Neural cell (in vitro differentiated cells): ENCODE results near the gene PSMA6. TPM values are rescaled to one million over a fixed set of nuclear protein-coding genes. Genes with fewer than 3 reads are reported as not detected.

Experiments
- H2AFZ ChIP-seq: fragments of 200-600, 300-800 bp; sonication (generic), shearing (Covaris generic); 2 replicates; pipeline ENCODE4 v1.6.0; 2014; ENCODE audit warnings: low read depth, mild to moderate bottlenecking, antibody characterized with exemption, low read length, moderate library complexity
- H3F3A ChIP-seq: fragments of 200-600 bp; shearing (Covaris generic); 2 replicates; pipeline ENCODE4 v1.6.1; 2016; ENCODE audit warnings: mild to moderate bottlenecking, moderate library complexity, mixed read lengths, antibody characterized with exemption, low read length; ENCODE audit not compliant: insufficient read depth, poor library complexity, severe bottlenecking
- H3K27ac ChIP-seq: fragments of 200-600, 300-800 bp; sonication (generic), shearing (Covaris generic); 2 replicates; pipeline ENCODE4 v1.5.1; 2014; ENCODE audit warnings: mild to moderate bottlenecking, low read length, moderate library complexity
- H3K27me3 ChIP-seq: fragments of 300-800, 200-600 bp; sonication (generic), shearing (Covaris generic); 2 replicates; pipeline ENCODE4 v1.6.0; 2014; ENCODE audit warnings: mild to moderate bottlenecking, low read depth, low read length, moderate library complexity; ENCODE audit not compliant: insufficient read depth
- H3K36me3 ChIP-seq: fragments of 300-800, 200-600 bp; sonication (generic), shearing (Covaris generic); 2 replicates; pipeline ENCODE4 v1.5.1; 2014; ENCODE audit warnings: mild to moderate bottlenecking, antibody characterized with exemption, low read length, moderate library complexity; ENCODE audit not compliant: insufficient read depth
- H3K4me2 ChIP-seq: fragments of 300-800, 200-600 bp; sonication (generic), shearing (Covaris generic); 2 replicates; pipeline ENCODE4 v1.6.0; 2014; ENCODE audit warnings: mild to moderate bottlenecking, low read length
- H3K4me3 ChIP-seq: fragments of 300-800, 200-600 bp; sonication (generic), shearing (Covaris generic); 2 replicates; pipeline ENCODE4 v1.5.1; 2014; ENCODE audit warnings: mild to moderate bottlenecking, low read length, moderate library complexity
- H3K79me2 ChIP-seq: fragments of 200-600 bp; shearing (Covaris generic); replicated peaks from 2 replicates; pipeline ENCODE4 v1.6.0; 2014; ENCODE audit warnings: mild to moderate bottlenecking, low read length, moderate library complexity; ENCODE audit not compliant: insufficient read depth
- H3K9ac ChIP-seq: fragments of 300-800, 200-600 bp; sonication (generic), shearing (Covaris generic); 2 replicates; pipeline ENCODE4 v1.6.1; 2016; ENCODE audit warnings: mild to moderate bottlenecking, low read length, mixed read lengths
- H3K9me2 ChIP-seq: fragments of 200-600 bp; shearing (Covaris generic); 2 replicates; pipeline ENCODE4 v1.6.1; 2016; ENCODE audit warnings: mild to moderate bottlenecking, low read length, mixed read lengths; ENCODE audit not compliant: insufficient read depth
- H3K9me3 ChIP-seq: fragments of 200-600, 300-800 bp; sonication (generic), shearing (Covaris generic); 2 replicates; pipeline ENCODE4 v1.6.1; 2016; ENCODE audit warnings: mild to moderate bottlenecking, mixed run types, low read length, moderate library complexity, mixed read lengths
- H4K20me1 ChIP-seq: fragments of 200-600 bp; shearing (Covaris generic); 2 replicates; pipeline ENCODE4 v1.6.1; 2016; ENCODE audit warnings: mild to moderate bottlenecking, mixed run types; ENCODE audit not compliant: insufficient read depth
- CTCF ChIP-seq: fragments of 450-650 bp; IDR thresholded peaks from 2 replicates; pipeline ENCODE4 v1.5.1; 2014; ENCODE audit warnings: antibody characterized with exemption, mild to moderate bottlenecking, moderate library complexity; ENCODE audit not compliant: poor library complexity, severe bottlenecking
- EP300 ChIP-seq: fragments of 450-650 bp; conservative IDR thresholded peaks from 2 replicates; pipeline ENCODE4 v1.6.1; 2014; ENCODE audit warnings: antibody characterized with exemption, mild to moderate bottlenecking, moderate library complexity; ENCODE audit not compliant: poor library complexity, severe bottlenecking
- EZH2 ChIP-seq: fragments of 200-600, 300-800 bp; shearing (Covaris generic), sonication (generic); IDR thresholded peaks from 2 replicates; pipeline ENCODE4 v1.6.1; 2014; ENCODE audit warnings: antibody characterized with exemption, low read length, borderline replicate concordance, mild to moderate bottlenecking; ENCODE audit not compliant: insufficient read depth, poor library complexity, severe bottlenecking
- MXI1 ChIP-seq: fragments of 450-650 bp; conservative IDR thresholded peaks from 2 replicates; pipeline ENCODE4 v1.6.1; 2014; ENCODE audit warnings: antibody characterized with exemption, mild to moderate bottlenecking; ENCODE audit not compliant: poor library complexity, severe bottlenecking
- POLR2AphosphoS5 ChIP-seq: IDR thresholded peaks from 2 replicates; pipeline ENCODE4 v1.6.1; 2012
- RAD21 ChIP-seq: fragments of 450-650 bp; conservative IDR thresholded peaks from 2 replicates; pipeline ENCODE4 v1.6.1; 2014; ENCODE audit warnings: antibody characterized with exemption, mild to moderate bottlenecking, moderate library complexity
- REST ChIP-seq: IDR thresholded peaks from 2 replicates; pipeline ENCODE4 v1.6.1; 2012; ENCODE audit warnings: borderline replicate concordance
- SMC3 ChIP-seq: fragments of 450-650 bp; conservative IDR thresholded peaks from 2 replicates; pipeline ENCODE4 v1.6.1; 2014; ENCODE audit warnings: antibody characterized with exemption, mild to moderate bottlenecking, moderate library complexity; ENCODE audit not compliant: poor library complexity
- TAF1 ChIP-seq: IDR thresholded peaks from 2 replicates; pipeline ENCODE4 v1.6.1; 2012; ENCODE audit warnings: low read depth
- polyA plus RNA-seq: library from polyadenylated mRNA; depleted of rRNA; stranded (reverse); fragments of >200 nt; gene quantifications from 2 replicates; pipeline ENCODE4 v1.2.3, GENCODE V29; 2014

The PSMA6 gene
- polyA plus RNA-seq, 1 donor from 2014 or later: 405 TPM

- H3K4me3 ChIP-seq: no peak overlapping the region
- H3K27me3 ChIP-seq: no peaks in the 10 kb centered on the region
- H3K36me3 ChIP-seq: no peaks in the 10 kb centered on the region
- no peak overlapping the region for H3K4me2 ChIP-seq
- H3F3A ChIP-seq: no peaks in the 10 kb centered on the region
- no peaks in the 10 kb centered on the region for H3K79me2 ChIP-seq
- no peaks in the 10 kb centered on the region for H3K9me2 ChIP-seq
- H2AFZ ChIP-seq: no peak overlapping the region
- H3K27ac ChIP-seq: no peak overlapping the region
- TF ChIP-seq TAF1 (no peak), REST (no peak)
- H4K20me1 ChIP-seq: no peaks in the 10 kb centered on the region
- no peaks in the 10 kb centered on the region for H3K9me3 ChIP-seq
- H3K9ac ChIP-seq: no peak overlapping the region
Measured at GRCh38 chr14:35285168-35286002, 6.8 kb upstream of the PSMA6 start.

- H3K9me2 ChIP-seq: no peaks in the 10 kb centered on the region
- no peaks in the 10 kb centered on the region for H3K36me3 ChIP-seq
- H3K27me3 ChIP-seq: no peaks in the 10 kb centered on the region
- no peaks in the 10 kb centered on the region for H3F3A ChIP-seq
- no peak overlapping the region for H2AFZ ChIP-seq
- H3K4me2 ChIP-seq: no peak overlapping the region
- no peak overlapping the region for H3K9ac ChIP-seq
- no peaks in the 10 kb centered on the region for H3K79me2 ChIP-seq
- H3K27ac ChIP-seq: no peak overlapping the region
- no peaks in the 10 kb centered on the region for H4K20me1 ChIP-seq
- no peaks in the 10 kb centered on the region for H3K9me3 ChIP-seq
- TF ChIP-seq POLR2AphosphoS5 (no peak), MXI1 (no peak), EZH2 (no peak), REST (no peak), TAF1 (no peak), SMC3 (no peak), RAD21 (no peak), CTCF (no peak), EP300 (no peak)
- no peak overlapping the region for H3K4me3 ChIP-seq
Measured at GRCh38 chr14:35286003-35286600, 6.1 kb upstream of the PSMA6 start.
